ENCODE data around the gene GPR37L1.
"Not testable (repeated sequence)": the region's sequence is repeated elsewhere in the genome, so short reads cannot be mapped to it uniquely, and the experiment has no call there.

GPR37L1 gene

GRCh38 chr1:202156590-202156989 lies 33.9 kb downstream of the GPR37L1 start:
- no peak for DNase-seq

- no peak for DNase-seq
These were observed 35.2 kb downstream of the GPR37L1 start for GRCh38 chr1:202157945-202158344.

- no peak for DNase-seq
These were observed 36.3 kb downstream of the GPR37L1 start for GRCh38 chr1:202158810-202159533.

GRCh38 chr1:202159534-202160371 lies 37.0 kb downstream of the GPR37L1 start:
- peak; percentile 43 to 60 (median 52) for DNase-seq

GRCh38 chr1:202160377-202160940 lies 37.7 kb downstream of the GPR37L1 start, which contains the start of gene PTPN7:
PTPN7 (minus strand) TSS chr1:202160602; CDS start chr1:202159402, 1,200 bp downstream.
- DNase-seq, result peak; percentile 79 to 92 (median 87)

- peak; percentile 39 to 53 (median 44) for DNase-seq
These were observed 38.7 kb downstream of the GPR37L1 start for GRCh38 chr1:202161151-202162046.

GRCh38 chr1:202162047-202162417 lies 39.3 kb downstream of the GPR37L1 start:
- DNase-seq, result peak in 2 of 3 donors; percentile 26 to 39

- peak; percentile 54 to 66 (median 56) for DNase-seq
These were observed 39.9 kb downstream of the GPR37L1 start for GRCh38 chr1:202162418-202163280.

- DNase-seq, result no peak
These were observed 40.9 kb downstream of the GPR37L1 start for GRCh38 chr1:202163281-202164270.

- DNase-seq, result peak in 1 of 3 donors; percentile 41
These were observed 41.7 kb downstream of the GPR37L1 start for GRCh38 chr1:202164271-202165037.

GRCh38 chr1:202165267-202165941 lies 42.7 kb downstream of the GPR37L1 start:
- DNase-seq, result no peak

GRCh38 chr1:202165942-202166843 lies 43.5 kb downstream of the GPR37L1 start:
- no peak for DNase-seq

GRCh38 chr1:202167054-202167453 lies 44.3 kb downstream of the GPR37L1 start:
- DNase-seq, result not testable (repeated sequence)

- DNase-seq, result no peak
These were observed 45.1 kb downstream of the GPR37L1 start for GRCh38 chr1:202167708-202168415.

- no peak for DNase-seq
These were observed 46.1 kb downstream of the GPR37L1 start for GRCh38 chr1:202168861-202169260.

GRCh38 chr1:202170726-202171125 lies 48.0 kb downstream of the GPR37L1 start:
- no peak for DNase-seq
